ENCODE results near the gene SOX13. TPM values are rescaled to one million over a fixed set of nuclear protein-coding genes. Genes with fewer than 3 reads are reported as not detected.

Gene SOX13
- total RNA-seq, 1 donor from 2014 or later, result 0.71 TPM

DNA sequence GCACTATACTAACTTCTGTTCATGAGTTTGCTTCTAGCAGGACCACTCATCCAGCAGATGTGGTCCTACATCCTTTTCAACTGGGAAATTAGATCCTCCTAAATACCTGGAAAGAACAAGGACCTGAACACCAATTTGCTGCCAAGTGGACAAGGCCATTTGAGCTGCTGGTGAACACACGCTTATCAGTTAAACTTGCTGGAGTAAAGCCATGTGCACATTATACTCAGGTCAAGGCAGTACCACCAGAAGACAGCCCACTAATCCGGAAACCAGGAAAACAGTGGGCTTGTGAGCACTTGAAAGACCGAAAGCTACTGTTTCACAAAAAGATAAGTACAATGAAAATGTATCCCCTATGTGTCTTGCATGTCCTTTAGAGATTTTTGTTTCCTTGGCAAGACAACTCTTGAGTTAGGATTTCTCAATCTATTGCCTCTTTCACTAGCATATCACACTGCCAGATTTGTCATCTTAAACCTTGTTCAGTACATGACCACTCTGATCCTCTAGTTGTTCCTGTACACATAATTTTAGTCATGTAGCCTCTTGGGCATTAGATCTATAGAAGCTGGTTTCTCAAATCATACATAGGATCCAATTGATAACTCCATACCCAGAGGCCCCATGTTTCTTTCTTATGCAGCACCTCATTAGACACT is 97.7 kb downstream of the SOX13 start:
- H3K4me3 Mint-ChIP-seq (ENCODE audit: low read depth), result no peak overlapping the region
- H3K27ac Mint-ChIP-seq, result no peak overlapping the region
- no peak for DNase-seq (ENCODE audit: low spot score)
- intact Hi-C loops (cut with micrococcal nuclease), result no loop called here
- H3K4me1 Mint-ChIP-seq (ENCODE audit: low read depth), result no peaks in the 10 kb centered on the region
- no peaks in the 10 kb centered on the region for H3K36me3 Mint-ChIP-seq (ENCODE audit: low read depth)
- peaks cover 47% of the 10 kb centered on the region for H3K9me3 Mint-ChIP-seq
- H3K27me3 Mint-ChIP-seq (ENCODE audit: low read depth), result peaks cover 3% of the 10 kb centered on the region

- no peak for DNase-seq (ENCODE audit: low spot score)
- no peaks in the 10 kb centered on the region for H3K4me1 Mint-ChIP-seq (ENCODE audit: low read depth)
- peaks cover 47% of the 10 kb centered on the region for H3K9me3 Mint-ChIP-seq
- no peak overlapping the region for H3K4me3 Mint-ChIP-seq (ENCODE audit: low read depth)
- intact Hi-C loops (cut with micrococcal nuclease), result no loop called here
- no peaks in the 10 kb centered on the region for H3K36me3 Mint-ChIP-seq (ENCODE audit: low read depth)
- H3K27ac Mint-ChIP-seq, result no peak overlapping the region
- peaks cover 3% of the 10 kb centered on the region for H3K27me3 Mint-ChIP-seq (ENCODE audit: low read depth)
Measured at GRCh38 chr1:204171751-204172178, 98.8 kb downstream of the SOX13 start.

DNA sequence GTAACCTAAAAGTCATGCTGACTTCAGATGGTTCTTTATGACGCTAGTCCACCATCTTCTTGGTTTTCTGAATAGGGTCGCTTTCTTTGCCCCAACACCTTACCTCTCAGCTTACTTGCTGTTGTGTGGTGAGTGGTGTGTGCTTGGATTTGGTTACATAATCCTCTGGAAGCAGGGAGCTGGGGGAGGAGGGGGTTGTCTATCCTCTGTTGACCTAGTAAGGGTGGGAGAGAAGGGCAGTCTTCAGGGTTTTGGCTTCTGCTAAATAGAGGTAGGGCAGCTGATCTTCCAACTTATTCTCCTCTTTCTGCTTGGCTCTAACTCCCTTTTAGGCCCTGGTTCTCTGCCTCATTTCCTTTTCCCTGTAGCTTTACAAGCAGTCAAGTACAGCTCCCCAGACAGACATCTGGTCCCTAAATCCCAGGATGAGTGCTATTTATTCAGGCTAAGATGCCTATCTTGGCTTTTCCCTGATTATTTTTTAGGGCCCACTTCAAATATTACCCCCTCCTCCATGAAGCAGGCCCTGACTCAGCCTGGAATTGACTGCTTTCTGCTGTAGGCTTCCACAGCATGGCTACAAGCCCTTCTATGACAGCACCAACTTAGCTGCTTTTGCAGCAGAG is 99.6 kb downstream of the SOX13 start:
- Mint-ChIP-seq H3K9me3 (peaks cover 42% of the 10 kb centered on the region), H3K4me3 (ENCODE audit: low read depth) (no peak overlapping the region), H3K27ac (no peak overlapping the region)

DNA sequence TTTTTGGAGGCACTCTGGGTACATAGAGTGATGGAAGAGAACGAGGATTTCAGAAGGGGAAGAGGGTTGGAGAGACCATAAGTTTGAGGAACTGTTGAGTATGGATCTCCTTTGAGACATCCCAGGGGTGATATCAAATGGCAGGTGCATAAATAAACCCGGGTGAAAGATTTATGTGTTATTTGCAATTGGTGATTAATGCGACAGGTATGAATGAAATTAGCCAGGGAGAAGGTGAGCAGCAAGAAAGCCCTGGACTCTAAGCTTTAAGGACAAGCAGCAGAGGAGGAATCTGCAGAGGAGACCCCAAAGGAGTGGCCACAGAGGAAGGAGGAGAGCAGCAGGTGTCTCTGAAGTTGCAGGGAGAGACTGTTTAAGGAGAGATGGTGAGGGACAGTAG is 102.0 kb downstream of the SOX13 start:
- H3K27me3 Mint-ChIP-seq (ENCODE audit: low read depth), result peaks cover 3% of the 10 kb centered on the region
- DNase-seq (ENCODE audit: low spot score), result no peak
- H3K9me3 Mint-ChIP-seq, result peaks cover 23% of the 10 kb centered on the region
- no peak overlapping the region for H3K27ac Mint-ChIP-seq
- H3K36me3 Mint-ChIP-seq (ENCODE audit: low read depth), result no peaks in the 10 kb centered on the region
- no peak overlapping the region for H3K4me3 Mint-ChIP-seq (ENCODE audit: low read depth)
- intact Hi-C loops (cut with micrococcal nuclease), result no loop called here
- no peaks in the 10 kb centered on the region for H3K4me1 Mint-ChIP-seq (ENCODE audit: low read depth)

More for the DNA sequence above, 99.6 kb downstream of the SOX13 start:
- intact Hi-C loops (cut with micrococcal nuclease), result no loop called here
- Mint-ChIP-seq H3K4me1 (ENCODE audit: low read depth) (no peaks in the 10 kb centered on the region), H3K27me3 (ENCODE audit: low read depth) (peaks cover 3% of the 10 kb centered on the region), H3K36me3 (ENCODE audit: low read depth) (no peaks in the 10 kb centered on the region)
- no peak for DNase-seq (ENCODE audit: low spot score)

DNA sequence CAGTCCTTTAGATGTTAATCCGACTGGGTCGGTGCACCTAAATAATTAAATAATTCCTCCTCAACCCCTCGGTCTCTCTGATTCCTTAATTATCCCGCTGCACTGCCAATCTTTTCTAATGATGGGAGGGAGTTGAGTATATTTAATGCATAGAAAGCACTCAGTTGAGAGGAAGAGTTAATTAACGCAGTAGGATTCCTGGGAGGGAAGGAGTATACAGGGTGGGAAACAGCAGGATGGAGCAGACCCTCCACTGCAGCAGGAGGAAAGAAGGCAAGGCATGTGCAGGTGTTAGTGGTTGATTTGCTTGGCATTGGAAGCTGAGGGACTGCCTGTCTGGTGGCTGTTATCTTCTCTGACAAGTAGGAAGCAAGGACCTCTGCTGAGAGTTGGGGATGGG is 103.1 kb downstream of the SOX13 start:
- intact Hi-C loops (cut with micrococcal nuclease), result no loop called here
- peaks cover 3% of the 10 kb centered on the region for H3K27me3 Mint-ChIP-seq (ENCODE audit: low read depth)
- H3K4me1 Mint-ChIP-seq (ENCODE audit: low read depth), result no peaks in the 10 kb centered on the region
- DNase-seq (ENCODE audit: low spot score), result no peak
- H3K36me3 Mint-ChIP-seq (ENCODE audit: low read depth), result no peaks in the 10 kb centered on the region
- H3K4me3 Mint-ChIP-seq (ENCODE audit: low read depth), result no peak overlapping the region
- no peak overlapping the region for H3K27ac Mint-ChIP-seq
- H3K9me3 Mint-ChIP-seq, result peaks cover 14% of the 10 kb centered on the region

GRCh38 chr1:204177133-204177532 is 104.2 kb downstream of the SOX13 start:
- no peak overlapping the region for H3K27ac Mint-ChIP-seq
- H3K27me3 Mint-ChIP-seq (ENCODE audit: low read depth), result peaks cover 3% of the 10 kb centered on the region
- no peaks in the 10 kb centered on the region for H3K4me1 Mint-ChIP-seq (ENCODE audit: low read depth)
- peaks cover 6% of the 10 kb centered on the region for H3K9me3 Mint-ChIP-seq
- DNase-seq (ENCODE audit: low spot score), result no peak
- no peak overlapping the region for H3K4me3 Mint-ChIP-seq (ENCODE audit: low read depth)
- H3K36me3 Mint-ChIP-seq (ENCODE audit: low read depth), result no peaks in the 10 kb centered on the region
- intact Hi-C loops (cut with micrococcal nuclease), result no loop called here

Other genes starting within 250 kb of the SOX13 start
- gene SNRPE, start 211.5 kb upstream of the SOX13 start, total RNA-seq, result 240 and 255 TPM in 2 replicates
- gene ETNK2, start 78.9 kb downstream of the SOX13 start, total RNA-seq, result 0.32 and 0.37 TPM in 2 replicates
- not detected in 2 replicates for gene REN, start 93.2 kb downstream of the SOX13 start, total RNA-seq
- not detected in 2 replicates for gene KISS1, start 123.4 kb downstream of the SOX13 start, total RNA-seq
- 0.21 TPM in 1 of 2 replicates, not detected in the other for gene GOLT1A, start 140.9 kb downstream of the SOX13 start, total RNA-seq